PFSK-1 (cell line): ENCODE measurements around the gene APOL3.

Experiments
- FOXP2 ChIP-seq: optimal IDR thresholded peaks from 2 replicates; pipeline ENCODE3; 2011; ENCODE audit warnings: borderline replicate concordance, control low read depth, inconsistent platforms; ENCODE audit not compliant: insufficient read depth; ENCODE audit errors: extremely low read length, extremely low read depth
- POLR2AphosphoS5 ChIP-seq: IDR thresholded peaks from 2 replicates; pipeline ENCODE4 v1.6.1; 2012; ENCODE audit warnings: low read depth, mild to moderate bottlenecking, control low read depth, low read length, moderate library complexity
- REST ChIP-seq, 2 experiments: IDR thresholded peaks; 2 replicates each; pipeline versions ENCODE4 v1.6.1 to v1.8.0; 2011 to 2012; ENCODE audit warnings: low read depth in 2 of 2, low read length in 2 of 2, control low read depth in 1 of 2, inconsistent platforms in 1 of 2, mild to moderate bottlenecking in 1 of 2, moderate library complexity in 1 of 2; ENCODE audit not compliant: insufficient read depth in 1 of 2
- SIN3A ChIP-seq: IDR thresholded peaks from 2 replicates; pipeline ENCODE4 v1.6.1; 2012; ENCODE audit warnings: mild to moderate bottlenecking, low read length, moderate library complexity, borderline replicate concordance; ENCODE audit not compliant: insufficient read depth

DNA sequence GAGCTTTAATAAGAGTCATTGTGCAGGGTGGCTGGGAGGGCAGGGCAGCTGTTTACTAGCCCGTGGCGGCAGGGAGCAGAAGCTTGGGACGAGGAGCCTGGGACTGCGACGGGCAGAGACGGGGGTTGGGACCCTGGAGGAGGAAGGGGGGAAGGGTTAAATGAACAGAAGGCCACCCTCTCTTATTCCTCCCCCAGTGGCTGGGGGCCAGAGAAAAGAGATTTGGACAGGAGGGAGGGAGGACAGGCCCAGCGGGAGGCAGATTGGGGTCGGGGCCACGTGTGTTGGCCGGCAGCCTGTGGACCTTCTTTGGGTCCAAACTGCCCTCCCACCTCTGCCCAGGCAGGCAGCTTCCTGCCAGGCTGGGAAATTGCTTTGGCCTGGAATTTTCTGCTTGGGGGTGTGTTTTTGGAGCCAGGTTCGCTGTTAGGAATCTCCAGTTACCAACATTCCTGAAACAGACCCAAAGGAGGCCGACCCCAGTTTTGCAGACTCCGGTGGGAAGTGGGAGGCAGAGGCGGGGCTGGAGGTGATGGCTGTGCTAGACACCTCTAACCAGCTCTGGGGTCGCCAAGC, 50.2 kb downstream of the APOL3 start:
- TF ChIP-seq FOXP2: no peak
- no peak for TF ChIP-seq SIN3A
- no peak for TF ChIP-seq POLR2AphosphoS5
- no peak for TF ChIP-seq REST (IDR thresholded peaks at IDR 0.05; ENCODE audit: insufficient read depth in 1 of 2, low read depth in 2 of 2, low read length in 2 of 2)
